ENCODE results near the gene GAS2L2.

GAS2L2 gene

DNA sequence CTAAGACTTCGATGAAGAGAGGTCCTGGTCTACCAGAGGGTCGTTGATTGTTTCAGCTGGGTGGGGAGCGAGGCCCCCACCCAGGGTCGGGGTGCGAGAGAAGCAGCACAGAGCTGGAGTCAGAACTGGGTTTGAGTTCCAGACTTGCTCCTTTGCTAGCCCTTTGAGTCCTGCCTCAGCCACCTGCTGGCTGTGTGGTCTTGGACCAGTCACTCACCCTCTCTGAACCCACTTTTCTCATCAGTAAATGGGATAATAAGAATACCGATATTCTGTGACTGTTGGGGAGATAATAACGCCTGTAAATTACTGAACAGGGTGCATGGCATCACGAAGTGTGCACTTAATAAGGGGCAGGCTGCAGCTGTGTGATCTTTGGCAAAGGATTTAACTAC is 42.8 kb upstream of the GAS2L2 start:
- DNase-seq (ENCODE audit: extremely low read depth, low read depth) = no peak
- peak overlapping the region; percentile 46 for H3K4me3 ChIP-seq (replicated peaks; ENCODE audit: low read depth, low read length)
- no peak for TF ChIP-seq CTCF (IDR thresholded peaks at IDR 0.05; ENCODE audit: low read depth, low read length, missing control alignments)

DNA sequence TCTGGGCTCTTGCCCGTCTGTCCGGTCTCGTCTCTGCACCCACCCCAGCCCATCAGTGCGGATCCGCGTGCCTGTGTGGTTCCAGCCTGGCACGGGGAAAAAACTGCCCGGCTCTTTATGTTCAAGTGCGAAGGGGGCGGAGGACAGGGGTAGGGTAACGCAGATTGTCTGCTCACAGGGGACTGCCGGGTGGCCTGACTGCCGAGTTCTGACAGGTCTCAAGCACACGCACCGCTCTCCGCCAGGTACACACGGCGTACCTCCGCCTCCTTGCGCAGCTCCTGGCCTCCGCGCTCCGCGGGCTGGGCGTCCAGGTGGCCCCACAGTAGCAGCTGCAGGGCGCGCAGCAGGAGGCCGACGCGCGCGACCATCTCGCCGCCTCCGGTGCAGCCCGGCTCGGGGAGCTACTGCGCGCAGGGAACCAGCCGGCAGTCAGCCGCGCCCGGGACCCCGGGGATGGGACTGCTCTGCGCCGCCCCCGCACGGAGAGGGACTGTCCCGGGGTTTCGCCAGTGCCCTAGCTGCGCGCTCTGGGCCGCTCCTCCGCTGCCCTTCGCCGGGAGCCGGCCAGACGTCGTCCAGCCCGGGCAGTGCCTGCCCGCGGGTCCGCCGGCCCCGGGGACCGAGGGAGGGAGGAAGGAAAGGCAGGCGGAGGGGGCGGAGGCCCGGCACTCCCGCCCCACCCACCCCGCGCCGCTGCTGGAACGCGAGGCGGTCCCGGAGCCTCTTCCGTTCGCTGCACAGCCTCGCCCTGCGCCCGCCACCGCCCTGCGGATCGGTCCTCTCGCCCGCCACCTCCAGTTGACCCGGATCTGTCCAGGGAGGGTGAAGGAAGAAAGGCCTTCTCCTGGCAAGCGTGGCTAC is 42.2 kb upstream of the GAS2L2 start, which contains the start of gene MMP28:
Gene MMP28, minus strand, starts transcription at position 635 of the 864 bp plus-strand sequence. Its CDS starts 264 bp downstream, at position 371.
- TF ChIP-seq CTCF (IDR thresholded peaks at IDR 0.05; ENCODE audit: low read depth, low read length, missing control alignments) = no peak
- H3K4me3 ChIP-seq (replicated peaks; ENCODE audit: low read depth, low read length) = peak within 1 kb of the TSS; percentile 46
- no peak for DNase-seq (ENCODE audit: extremely low read depth, low read depth)

GRCh38 chr17:35793257-35793656 is 40.2 kb upstream of the GAS2L2 start:
- DNase-seq (ENCODE audit: extremely low read depth, low read depth) = no peak
- no peak for TF ChIP-seq CTCF (IDR thresholded peaks at IDR 0.05; ENCODE audit: low read depth, low read length, missing control alignments)
- H3K4me3 ChIP-seq (replicated peaks; ENCODE audit: low read depth, low read length) = no peak overlapping the region

DNA sequence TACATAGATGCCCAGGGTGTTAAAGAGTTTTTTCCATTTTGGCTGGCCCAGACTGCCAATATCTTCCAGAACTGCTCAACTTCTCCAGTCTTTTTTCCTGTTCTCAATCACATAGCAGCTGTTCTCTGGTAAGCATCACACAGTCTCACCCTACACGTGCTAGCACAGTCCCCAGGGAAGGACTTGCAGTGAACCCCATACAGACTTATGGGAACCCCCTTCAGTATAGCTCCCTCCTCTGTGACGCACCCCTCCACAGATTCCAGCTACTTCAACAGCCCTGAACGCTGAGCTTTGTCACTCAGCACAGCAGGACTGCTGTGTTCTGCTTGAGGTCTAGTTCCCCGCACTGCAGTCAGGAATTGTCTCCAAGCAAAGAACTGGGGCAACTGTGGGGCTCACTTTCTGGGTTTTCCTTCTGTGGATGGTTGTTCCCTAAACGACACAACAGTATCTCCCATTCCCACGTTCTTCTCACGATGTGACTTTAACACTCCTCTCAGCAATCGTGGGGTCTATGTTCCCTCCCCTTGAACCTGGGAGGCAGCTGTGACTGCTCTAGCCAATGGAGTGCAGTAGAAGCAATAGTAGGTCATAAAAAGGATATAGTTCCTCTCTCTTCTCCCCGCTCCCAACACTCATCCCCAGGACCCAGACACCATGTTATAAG is 38.8 kb upstream of the GAS2L2 start:
- no peak for TF ChIP-seq CTCF (IDR thresholded peaks at IDR 0.05; ENCODE audit: low read depth, low read length, missing control alignments)
- no peak overlapping the region for H3K4me3 ChIP-seq (replicated peaks; ENCODE audit: low read depth, low read length)
- no peak for DNase-seq (ENCODE audit: extremely low read depth, low read depth)

DNA sequence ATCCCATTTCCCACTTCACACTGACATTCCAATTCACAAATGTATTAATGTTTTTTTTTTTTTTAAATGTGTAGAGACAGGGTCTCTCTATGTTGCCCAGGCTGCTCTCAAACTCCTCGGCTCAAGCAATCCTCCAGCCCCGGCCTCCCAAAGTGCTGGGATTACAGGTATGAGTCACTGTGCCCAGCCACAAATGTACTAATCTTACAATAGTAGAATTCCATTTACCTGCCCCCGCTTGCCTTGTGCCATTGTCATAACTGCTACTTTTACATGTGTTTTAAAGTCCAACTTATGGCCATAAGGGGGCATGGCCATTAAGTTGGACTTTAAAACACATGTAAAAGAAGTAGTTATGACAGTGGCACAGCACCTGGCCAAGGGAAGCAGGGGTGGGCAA is 37.8 kb upstream of the GAS2L2 start:
- TF ChIP-seq CTCF (IDR thresholded peaks at IDR 0.05; ENCODE audit: low read depth, low read length, missing control alignments) = no peak
- DNase-seq (ENCODE audit: extremely low read depth, low read depth) = no peak
- H3K4me3 ChIP-seq (replicated peaks; ENCODE audit: low read depth, low read length) = no peak overlapping the region

DNA sequence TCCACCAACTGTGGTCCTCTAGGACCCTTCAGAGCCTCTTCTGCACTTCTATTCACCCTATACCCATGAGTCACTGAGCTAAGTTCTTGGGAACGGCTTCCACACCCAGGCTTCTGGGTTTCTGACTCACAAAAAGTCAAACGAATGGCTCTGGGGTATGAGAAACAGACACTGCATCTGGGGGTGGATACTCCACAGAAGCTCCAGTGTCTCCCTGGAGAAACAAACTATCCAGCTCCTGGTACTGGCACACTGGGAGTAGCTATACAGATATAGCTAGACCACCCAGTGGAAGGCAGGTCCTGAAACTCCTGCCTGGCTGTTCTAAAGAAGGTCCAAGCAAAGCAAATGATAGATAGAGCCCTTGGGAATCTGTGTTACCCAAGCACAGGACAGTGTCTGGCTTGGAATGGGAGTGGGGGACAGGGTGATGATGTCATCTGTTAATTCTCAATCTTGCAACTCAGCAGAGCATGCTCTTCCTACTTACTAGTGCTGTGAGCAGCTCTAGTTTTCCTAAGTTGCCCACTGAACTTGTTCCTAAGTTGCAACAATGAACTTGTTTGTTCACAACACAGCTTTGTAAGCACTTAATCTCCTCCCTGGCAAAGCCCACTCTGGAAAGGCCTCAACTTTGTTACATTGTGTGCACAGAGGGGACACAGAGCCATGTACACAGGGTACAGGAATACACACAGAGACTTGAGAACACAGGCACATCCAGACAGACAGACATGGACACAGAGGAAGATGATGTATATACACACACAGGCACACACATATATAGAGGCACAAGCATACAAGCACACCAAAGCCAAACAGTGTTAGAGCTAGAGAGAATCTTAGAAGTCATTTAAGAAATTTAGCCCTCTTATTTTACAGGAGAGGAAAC is 35.7 kb upstream of the GAS2L2 start:
- DNase-seq (ENCODE audit: extremely low read depth, low read depth) = peak; percentile 61
- no peak overlapping the region for H3K4me3 ChIP-seq (replicated peaks; ENCODE audit: low read depth, low read length)
- no peak for TF ChIP-seq CTCF (IDR thresholded peaks at IDR 0.05; ENCODE audit: low read depth, low read length, missing control alignments)

Measured in HFF-Myc (cell line).